ENCODE results near the gene DCST1.
"Not testable (repeated sequence)": the region's sequence is repeated elsewhere in the genome, so short reads cannot be mapped to it uniquely, and the experiment has no call there.

DCST1 gene, protein sequence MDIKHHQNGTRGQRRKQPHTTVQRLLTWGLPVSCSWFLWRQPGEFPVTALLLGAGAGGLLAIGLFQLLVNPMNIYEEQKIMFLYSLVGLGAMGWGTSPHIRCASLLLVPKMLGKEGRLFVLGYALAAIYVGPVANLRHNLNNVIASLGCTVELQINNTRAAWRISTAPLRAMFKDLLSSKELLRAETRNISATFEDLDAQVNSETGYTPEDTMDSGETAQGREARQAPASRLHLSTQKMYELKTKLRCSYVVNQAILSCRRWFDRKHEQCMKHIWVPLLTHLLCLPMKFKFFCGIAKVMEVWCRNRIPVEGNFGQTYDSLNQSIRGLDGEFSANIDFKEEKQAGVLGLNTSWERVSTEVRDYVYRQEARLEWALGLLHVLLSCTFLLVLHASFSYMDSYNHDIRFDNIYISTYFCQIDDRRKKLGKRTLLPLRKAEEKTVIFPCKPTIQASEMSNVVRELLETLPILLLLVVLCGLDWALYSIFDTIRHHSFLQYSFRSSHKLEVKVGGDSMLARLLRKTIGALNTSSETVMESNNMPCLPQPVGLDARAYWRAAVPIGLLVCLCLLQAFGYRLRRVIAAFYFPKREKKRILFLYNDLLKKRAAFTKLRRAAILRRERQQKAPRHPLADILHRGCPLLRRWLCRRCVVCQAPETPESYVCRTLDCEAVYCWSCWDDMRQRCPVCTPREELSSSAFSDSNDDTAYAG

DNA sequence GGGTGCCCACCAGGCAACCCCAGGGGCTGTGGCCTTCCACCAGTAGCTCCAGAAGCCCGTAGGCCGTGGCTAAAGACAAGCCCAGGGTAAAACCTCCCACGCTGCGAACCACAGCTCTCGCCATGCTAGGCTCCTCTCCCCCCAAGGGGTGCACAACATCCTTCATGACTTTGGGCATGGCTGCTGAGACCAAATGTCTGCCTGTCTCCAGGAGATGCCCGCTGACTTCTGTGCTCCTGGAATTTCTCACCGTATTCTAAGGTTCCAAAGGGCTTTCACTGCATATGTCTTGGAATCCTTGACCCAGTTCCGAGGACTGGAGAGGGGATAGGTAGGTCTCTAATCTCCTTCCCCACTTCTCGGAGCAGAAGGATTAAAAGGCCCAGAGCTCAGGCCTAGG is at the start of gene DCST1, which contains the start of gene DCST2:
DCST1 (plus strand) TSS at position 301 of the 400 bp plus-strand sequence. CDS start 213 bp downstream, outside the sequence.
DCST2 (minus strand) TSS at position 258 of the 400 bp plus-strand sequence; CDS start at position 178, 80 bp downstream.
- no peak for DNase-seq (ENCODE audit: low read depth in 2 of 2)

DNA sequence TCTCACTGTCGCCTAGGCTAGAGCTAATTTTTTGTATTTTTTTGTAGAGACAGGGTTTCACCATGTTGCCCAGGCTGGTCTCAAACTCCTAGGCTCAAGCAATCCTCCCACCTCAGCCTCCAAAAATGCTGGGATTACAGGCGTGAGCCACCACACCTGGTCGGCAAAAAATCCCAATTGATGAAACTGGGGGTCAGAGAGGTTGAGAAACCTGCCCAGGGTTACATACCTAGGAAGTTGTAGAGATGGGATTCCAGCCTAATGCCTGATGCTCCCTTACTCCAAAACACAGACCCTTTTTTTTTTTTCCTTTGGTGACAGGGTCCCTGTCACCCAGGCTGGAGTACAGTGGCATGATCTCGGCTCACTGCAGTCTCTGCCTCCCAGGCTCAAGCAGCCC is 46.9 kb upstream of the DCST1 start:
- not testable (repeated sequence) for DNase-seq (ENCODE audit: low read depth in 2 of 2)

DNA sequence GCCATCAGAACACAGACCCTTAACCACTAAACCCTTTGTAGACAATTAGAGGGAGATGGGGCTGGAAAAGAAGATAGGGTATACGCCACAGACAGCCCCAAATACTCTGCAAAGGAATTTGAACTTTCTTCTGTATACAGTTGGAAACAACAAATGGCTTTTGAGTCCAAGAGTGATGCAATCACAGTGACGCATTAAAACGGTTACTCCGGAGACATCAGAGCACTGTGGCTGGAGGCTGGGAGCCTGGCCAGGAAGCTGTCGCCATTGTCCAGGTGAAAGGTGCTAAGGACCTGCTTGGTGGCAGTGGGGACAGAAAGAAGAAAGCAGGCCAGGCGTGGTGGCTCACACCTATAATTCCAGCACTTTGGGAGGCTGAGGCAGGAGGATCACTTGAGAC is 46.3 kb upstream of the DCST1 start:
- DNase-seq (ENCODE audit: low read depth in 2 of 2): no peak

DNA sequence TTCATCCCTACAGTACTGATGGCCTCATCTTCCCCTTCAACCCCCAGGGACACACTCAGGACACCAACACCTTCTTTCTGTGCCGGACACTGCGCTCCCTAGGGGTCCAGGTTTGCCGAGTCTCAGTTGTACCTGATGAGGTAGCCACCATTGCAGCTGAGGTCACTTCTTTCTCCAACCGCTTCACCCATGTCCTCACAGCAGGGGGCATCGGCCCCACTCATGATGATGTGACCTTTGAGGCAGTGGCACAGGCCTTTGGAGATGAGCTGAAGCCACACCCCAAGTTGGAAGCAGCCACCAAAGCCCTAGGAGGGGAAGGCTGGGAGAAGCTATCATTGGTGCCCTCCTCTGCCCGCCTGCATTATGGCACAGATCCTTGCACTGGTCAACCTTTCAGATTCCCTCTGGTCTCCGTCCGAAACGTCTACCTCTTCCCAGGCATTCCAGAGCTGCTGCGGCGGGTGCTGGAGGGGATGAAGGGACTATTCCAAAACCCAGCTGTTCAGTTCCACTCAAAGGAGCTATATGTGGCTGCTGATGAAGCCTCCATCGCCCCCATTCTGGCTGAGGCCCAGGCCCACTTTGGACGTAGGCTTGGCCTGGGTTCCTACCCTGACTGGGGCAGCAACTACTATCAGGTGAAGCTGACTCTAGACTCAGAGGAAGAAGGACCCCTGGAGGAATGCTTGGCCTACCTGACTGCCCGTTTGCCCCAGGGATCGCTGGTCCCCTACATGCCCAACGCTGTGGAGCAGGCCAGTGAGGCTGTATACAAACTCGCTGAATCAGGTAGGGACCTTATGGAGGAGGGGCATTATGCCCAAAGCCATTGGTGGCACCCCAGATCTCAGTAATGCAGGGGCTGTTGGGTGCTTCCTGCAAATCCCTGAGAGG is 45.3 kb upstream of the DCST1 start:
- DNase-seq (ENCODE audit: low read depth in 2 of 2): no peak

DNA sequence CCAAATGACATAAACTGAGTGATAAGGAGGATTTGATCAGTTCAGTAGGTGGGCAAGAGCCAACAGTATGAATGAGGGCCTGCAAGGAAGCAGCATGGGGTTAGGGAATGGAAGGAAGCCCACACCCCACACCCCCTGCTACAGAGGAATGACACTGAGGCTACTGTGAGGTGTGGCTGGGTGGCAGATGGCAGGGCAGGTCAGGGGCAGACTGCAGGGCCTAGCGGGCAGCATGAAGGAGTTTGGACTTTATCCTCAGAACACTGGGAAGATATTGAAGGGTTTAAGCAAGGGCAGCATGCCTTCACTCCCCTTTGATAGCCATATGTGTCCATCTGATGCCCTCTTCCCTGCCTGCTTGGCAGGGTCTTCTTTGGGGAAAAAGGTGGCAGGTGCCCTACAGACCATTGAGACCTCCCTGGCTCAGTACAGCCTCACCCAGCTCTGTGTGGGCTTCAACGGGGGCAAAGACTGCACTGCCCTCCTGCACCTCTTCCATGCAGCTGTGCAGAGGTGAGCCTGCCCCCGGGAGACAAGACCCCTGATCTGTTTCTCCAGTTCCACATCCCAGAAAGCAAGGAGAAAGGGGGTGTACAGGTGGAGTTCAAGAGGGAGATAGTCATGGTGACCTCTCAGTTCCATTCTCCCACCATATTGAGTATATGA is 44.3 kb upstream of the DCST1 start:
- no peak for DNase-seq (ENCODE audit: low read depth in 2 of 2)

DNA sequence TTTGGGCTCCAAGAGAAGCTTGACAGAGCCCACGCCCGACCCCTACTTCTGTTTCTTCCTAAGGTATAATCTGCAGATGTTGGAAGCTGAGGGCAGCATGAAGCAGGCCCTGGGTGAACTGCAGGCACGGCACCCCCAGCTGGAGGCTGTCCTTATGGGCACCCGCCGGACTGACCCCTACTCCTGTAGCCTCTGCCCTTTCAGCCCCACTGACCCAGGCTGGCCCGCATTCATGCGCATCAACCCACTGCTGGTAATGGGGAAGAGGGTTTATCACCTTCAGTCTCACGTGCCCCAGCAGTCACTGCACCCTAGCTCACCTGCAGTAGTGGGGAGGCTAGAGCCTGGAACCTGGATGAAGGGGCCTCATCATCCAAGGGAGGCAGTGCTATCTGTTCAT is 43.3 kb upstream of the DCST1 start:
- no peak for DNase-seq (ENCODE audit: low read depth in 2 of 2)

DNA sequence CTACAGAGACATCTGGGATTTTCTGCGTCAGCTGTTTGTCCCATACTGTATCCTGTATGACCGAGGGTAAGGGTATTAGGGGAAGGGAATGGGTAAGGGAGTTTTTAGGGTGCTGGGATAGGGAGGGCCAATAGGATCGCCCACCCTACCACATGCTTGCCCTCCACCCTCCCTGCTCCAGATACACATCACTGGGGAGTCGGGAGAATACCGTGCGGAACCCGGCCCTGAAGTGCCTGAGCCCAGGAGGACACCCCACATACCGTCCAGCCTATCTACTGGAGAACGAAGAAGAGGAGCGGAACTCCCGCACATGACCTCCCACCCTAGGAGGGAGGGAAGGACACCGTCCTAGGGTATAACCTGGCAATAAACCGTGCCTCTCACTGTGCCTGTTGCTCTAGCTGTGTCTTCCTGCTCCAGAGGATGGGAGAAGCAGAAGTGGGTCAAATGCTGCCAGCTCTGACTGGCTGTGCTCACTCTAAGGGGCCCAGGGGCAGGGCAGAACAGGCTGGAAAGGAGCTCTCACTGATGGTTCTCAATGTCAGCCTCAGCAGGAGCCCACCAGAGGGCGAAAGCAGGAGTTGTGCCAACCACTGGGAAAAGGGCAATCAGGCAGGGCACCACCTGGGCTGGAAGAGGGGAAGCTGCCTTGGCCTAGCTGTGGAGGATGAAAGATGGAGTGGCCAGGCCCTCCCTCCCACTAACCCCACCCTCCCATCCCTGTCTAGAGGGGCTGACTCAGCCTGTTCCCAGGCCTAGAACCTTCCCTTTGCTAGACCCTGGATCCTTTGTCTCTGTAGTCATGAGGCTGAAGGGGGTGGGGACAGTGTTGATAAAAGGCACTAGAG is 40.7 kb upstream of the DCST1 start:
- DNase-seq (ENCODE audit: low read depth in 2 of 2): no peak

DNA sequence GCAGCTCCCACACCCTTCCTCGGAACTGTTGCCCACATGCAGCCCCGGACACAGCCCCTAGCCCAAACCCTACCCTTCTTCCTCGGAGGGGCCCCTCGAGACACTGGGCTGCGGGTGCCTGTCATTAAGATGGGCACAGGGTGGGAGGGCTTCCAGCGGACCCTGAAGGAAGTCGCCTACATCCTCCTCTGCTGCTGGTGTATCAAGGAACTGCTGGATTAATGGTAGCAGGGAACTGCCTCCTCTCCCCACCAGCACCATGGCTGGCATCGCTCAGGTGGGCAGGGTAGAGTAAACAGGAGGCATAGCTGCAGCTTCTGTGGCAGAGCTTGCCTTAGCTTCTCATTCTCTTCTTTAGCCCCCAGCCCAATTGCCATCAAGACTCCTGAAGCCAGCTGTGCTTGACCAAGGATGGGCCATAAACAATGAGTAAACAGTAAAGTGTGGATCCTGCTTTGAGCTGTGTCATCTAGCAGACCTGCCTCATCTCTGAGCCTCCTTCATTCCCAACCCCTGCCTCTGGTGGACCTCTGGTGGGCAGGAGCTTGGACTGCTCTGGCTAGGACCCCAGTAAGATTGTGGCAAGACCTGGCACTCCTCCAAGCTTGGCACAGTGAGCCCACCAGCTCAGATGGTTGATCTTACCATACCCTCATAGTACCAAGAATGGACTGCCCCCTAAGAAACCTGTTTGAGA is 39.9 kb upstream of the DCST1 start, which contains the start of gene LENEP:
LENEP (plus strand) TSS at position 15 of the 697 bp plus-strand sequence; CDS start at position 37, 22 bp downstream.
- DNase-seq (ENCODE audit: low read depth in 2 of 2): no peak

DNA sequence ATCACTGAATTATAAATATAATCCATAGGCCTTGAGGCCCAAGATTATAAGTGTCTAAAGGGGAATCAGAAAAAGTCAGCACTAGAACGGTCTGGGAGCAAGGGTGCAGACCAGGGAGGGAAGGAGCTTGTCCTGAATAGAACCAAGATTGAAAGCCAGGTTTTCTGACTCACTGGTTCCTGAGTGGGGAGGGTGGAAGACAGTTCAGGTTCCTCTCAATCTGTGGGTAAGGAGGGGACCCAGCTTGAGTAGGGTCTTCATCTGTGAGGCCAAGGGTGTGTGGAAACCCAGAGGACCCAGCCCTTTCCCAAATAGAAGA is 39.4 kb upstream of the DCST1 start:
- DNase-seq (ENCODE audit: low read depth in 2 of 2): no peak

DNA sequence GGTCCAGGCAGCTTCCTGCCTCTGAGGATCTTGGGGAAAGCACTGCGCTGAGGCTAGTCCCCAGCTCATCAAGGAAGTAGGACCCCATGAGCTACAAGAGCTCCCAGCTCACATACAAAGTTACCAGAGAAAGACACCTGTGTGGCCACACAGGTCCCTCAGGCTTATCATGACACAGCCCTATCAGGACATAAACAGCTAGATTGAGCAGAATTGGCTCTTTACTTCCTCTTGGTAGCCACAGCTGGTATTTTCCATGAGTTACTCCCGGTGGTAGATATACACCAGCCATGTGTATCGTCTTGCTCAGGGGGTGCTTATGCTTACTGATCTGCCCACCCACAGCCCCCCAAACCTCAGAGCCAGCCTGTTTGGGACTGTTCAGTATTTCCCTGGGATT is 39.0 kb upstream of the DCST1 start:
- no peak for DNase-seq (ENCODE audit: low read depth in 2 of 2)

DNA sequence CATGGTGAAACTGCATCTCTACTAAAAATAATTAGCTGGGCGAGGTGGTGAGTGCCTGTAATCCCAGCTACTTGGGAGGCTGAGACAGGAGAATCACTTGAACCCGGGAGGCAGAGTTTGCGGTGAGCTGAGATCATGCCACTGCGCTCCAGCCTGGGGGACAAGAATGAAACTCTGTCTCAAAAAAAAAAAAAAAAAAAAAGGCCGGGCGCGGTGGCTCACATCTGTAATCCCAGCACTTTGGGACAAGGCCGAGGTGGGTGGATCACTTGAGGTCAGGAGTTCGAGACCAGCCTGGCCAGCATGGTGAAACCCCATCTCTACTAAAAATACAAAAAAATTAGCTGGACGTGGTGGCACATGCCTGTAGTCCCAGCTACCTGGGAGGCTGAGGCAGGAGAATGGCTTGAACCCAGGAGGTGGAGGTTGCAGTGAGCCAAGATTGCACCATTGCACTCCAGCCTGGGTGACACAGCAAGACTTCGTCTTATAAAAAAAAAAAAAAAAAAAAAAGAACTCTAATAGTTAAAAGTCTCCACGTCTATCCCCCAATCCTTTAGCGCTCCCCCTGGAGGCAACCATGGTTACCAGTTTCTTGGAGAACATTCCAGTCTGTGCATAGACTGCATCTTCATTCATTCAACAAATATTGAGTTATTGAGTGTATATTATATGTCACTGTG is 38.2 kb upstream of the DCST1 start:
- not testable (repeated sequence) for DNase-seq (ENCODE audit: low read depth in 2 of 2)

DNA sequence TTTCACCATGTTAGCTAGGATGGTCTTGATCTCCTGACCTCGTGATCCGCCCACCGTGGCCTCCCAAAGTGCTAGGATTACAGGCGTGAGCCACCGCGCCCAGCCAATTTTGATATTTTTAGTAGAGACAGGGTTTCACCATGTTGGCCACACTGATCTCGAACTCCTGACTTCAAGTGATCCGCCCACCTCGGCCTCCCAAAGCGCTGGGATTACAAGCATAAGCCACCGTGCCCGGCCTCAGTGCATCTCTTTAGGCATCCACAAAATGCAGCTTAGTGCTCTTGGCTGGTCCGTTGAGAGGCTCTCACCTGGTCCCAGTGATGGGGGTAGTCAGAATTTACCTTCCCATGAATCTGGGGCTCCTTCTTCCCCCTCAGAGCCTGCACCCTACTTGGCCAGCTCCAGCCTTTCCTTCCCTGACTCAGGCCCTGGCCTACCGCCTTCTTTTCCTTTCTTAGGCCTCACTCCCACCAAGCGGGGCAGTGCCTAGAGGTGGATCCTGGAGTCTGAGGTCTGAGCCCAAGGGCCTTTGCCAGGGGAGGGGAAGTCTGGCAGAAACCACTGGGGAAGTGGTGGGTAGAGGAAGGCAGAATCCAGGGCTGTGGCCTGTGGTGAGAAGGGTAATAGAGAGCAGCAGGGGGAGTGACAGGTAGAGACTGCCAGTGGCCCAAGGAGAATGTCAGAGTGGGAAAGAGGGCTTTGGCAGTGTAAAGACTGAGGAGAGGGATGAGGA is 36.5 kb upstream of the DCST1 start:
- DNase-seq (ENCODE audit: low read depth in 2 of 2): no peak

DNA sequence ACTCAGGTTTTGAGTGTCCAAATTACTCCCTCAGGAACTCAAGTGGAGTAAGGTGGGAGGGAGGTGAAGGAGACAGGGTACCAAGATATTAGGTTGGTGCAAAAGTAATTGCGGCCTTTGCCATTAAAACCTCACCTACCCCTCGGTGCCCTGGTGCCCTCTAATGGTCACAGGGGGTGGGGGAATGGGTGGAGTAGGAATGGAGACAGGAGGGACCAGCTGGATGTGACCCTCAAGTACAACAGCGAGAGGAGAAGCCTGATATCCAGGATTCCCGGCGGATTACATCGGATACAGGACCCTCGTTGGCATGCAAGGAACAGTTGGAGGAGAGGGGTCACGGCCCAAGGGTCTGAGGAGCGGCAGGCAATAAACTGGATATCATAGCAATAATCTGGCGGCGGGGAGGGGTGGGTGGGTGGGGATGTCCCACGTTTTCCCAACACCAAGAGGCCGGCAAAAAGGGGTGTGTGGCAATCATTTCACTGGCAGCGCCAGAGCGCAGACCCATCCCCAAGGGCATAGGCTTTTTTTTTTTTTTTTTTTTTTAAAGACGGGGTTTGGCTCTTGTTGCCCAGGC is 35.3 kb upstream of the DCST1 start:
- no peak for DNase-seq (ENCODE audit: low read depth in 2 of 2)

DNA sequence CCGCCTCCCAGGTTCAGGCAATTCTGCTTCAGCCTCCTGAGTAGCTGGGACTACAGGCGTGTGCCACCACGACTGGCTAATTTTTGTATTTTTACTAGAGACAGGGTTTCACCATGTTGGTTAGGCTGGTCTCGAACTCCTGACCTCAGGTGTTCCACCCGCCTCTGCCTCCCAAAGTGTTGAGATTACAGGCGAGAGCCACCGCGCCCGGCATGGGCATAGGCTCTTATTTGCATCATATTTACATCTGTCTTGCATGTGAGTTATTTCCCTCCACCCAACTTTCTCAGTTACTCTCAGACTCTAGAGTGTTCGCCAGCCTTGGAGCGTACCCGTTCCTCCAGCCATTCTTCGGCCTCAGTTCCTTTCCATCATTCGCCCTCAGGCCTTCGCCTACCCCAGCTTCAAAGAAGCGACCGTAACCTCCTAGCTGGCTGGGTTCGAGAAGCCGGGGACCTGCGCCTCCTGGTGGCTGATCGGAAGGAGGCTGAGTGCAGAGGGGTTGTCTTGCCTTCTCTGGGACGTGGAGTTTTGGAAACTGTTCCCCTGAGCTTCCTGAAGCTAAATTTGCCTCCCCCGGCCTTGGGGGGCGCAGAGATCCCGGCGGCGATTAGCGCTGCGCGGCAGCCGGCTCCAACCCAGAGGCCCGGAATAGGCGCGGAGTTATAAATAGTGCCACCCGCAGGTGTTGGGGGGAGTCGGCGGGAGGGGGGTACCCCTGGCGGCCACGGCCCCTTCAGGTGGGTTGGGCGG is 34.6 kb upstream of the DCST1 start:
- DNase-seq (ENCODE audit: low read depth in 2 of 2): peak; percentile 67 to 74

DNA sequence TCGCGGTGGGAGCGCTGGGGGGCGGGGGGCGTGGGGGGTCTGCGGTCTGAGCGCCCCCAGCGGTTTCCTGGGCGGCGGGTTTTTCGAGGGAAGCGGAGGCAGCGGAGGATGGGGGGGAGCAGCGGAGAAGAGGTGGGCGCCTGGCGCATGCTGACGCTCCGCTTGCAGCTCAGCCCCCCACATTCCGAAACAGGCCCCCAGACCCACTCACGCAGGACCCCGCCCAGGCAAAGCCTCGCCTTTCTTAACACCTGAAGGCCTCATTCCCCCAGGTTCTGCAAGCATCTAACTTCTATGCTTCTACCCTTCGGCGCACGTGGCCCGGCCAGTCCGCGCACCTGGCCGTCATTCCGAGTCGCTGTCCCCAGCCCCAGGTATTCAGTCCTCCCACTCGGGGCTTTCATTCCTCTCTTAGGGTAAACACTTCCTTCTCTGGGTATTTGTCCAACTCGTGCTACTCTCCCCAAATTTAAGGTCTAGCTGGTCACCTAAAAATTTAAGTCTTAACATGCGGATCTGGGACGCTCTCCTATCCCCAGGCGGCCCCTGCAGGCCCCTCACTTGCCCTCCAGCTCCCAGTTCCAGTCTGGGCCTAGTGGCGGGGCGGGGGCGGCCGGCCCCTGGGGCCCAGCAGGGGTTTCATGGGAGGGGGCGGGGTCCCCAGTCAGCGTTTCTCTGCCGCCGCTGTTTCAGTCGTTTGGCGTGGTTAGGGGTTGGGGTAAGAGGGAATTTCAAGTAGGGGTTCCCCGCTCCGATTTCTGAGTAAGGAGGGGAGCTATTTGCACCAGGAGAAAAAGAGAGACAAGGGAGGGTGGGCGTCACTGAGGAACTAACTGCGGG is 33.8 kb upstream of the DCST1 start:
- peak in 1 of 2 donors; percentile 67 for DNase-seq (ENCODE audit: low read depth in 2 of 2)

DNA sequence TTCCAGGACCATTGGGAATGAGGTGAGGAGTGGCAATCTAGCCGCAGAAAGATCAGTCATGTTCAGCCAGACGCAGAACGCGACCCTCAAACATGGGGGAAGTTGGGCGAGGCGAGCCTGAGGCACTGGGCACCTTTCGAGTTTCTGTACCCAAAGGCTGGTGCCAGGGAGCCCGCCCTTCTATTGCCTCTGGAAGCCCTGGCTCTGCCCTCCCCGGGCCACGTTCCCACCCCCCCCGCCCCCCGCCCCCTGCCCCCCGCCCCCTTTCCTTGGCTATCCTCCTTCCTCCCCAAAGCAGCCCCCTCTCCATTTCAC is 33.3 kb upstream of the DCST1 start:
- no peak for DNase-seq (ENCODE audit: low read depth in 2 of 2)
